GM12878 (cell line): ENCODE data around the gene SRMS. TPM values are rescaled to one million over a fixed set of nuclear protein-coding genes. Genes with fewer than 3 reads are reported as not detected.

Source experiments
- ATAC-seq: fragments of 200-7000 bp; cut with Tn5 transposase; 3 replicates; pipeline ENCODE4 v1.9.1; 2020; ENCODE audit warnings: mild to moderate bottlenecking, moderate library complexity
- BruUV-seq: library from RNA; stranded (reverse); fragments of 400-500 nt; replicated peaks from 2 replicates; lab custom pipeline; 2021; lab: Mats Ljungman, UMichigan
- CTCF ChIA-PET: fragments of 300-600 bp; sonication (Branson Sonifier 250); formaldehyde crosslinking; extraction: SDS; loops from one replicate; lab custom pipeline; 2021; ENCODE audit warnings: inconsistent platforms; lab: Yijun Ruan, JAX
- POLR2A ChIA-PET: fragments of 350-600 bp; formaldehyde crosslinking; extraction: SDS; loops from one replicate; lab custom pipeline; 2021; ENCODE audit warnings: inconsistent platforms; lab: Charles Lee
- RAD21 ChIA-PET: fragments of 300-600 bp; sonication (Branson Sonifier 250); formaldehyde crosslinking; loops from one replicate; lab custom pipeline; 2023; ENCODE audit warnings: antibody characterized with exemption; ENCODE audit not compliant: unreplicated experiment; lab: Charles Lee
- SMC1A ChIA-PET: fragments of 300-600 bp; sonication (Branson Sonifier 250); formaldehyde crosslinking; loops from one replicate; lab custom pipeline; 2023; ENCODE audit not compliant: unreplicated experiment, uncharacterized antibody; lab: Charles Lee
- DNase-seq: peaks from one replicate; pipeline ENCODE4 v3.0.0-alpha.2; 2011; ENCODE audit warnings: low read depth, low spot score
- FAIRE-seq: peaks from 3 replicates; lab custom pipeline; 2011; peaks lifted over from hg19 to GRCh38; lab: Jason Lieb, UNC
- H2AFZ ChIP-seq: 2 replicates; pipeline ENCODE4 v1.6.0; 2011; ENCODE audit warnings: low read depth, low read length, control low read depth; ENCODE audit not compliant: control insufficient read depth
- H3K27ac ChIP-seq: 2 replicates; pipeline ENCODE4 v1.5.1; 2011; ENCODE audit warnings: control low read depth; ENCODE audit not compliant: control insufficient read depth, insufficient read depth
- H3K27me3 ChIP-seq, 2 experiments: replicated peaks in 1 of 2; 2 replicates each; pipeline versions ENCODE4 v1.6.0 to v1.6.1; 2011; ENCODE audit warnings: low read length in 1 of 2; ENCODE audit not compliant: control insufficient read depth in 2 of 2, insufficient read depth in 2 of 2
- H3K36me3 ChIP-seq, 2 experiments: 2 replicates each; pipeline ENCODE4 v1.5.1; 2011; ENCODE audit warnings: low read length in 1 of 2; ENCODE audit not compliant: control insufficient read depth in 2 of 2, insufficient read depth in 2 of 2
- H3K4me1 ChIP-seq: 2 replicates; pipeline ENCODE4 v1.6.1; 2011; ENCODE audit warnings: mild to moderate bottlenecking, low read length, moderate library complexity, mixed read lengths; ENCODE audit not compliant: control insufficient read depth, insufficient read depth
- H3K4me2 ChIP-seq: 2 replicates; pipeline ENCODE4 v1.6.0; 2011; ENCODE audit warnings: control low read depth; ENCODE audit not compliant: control insufficient read depth, insufficient read depth
- H3K4me3 ChIP-seq: fragments of 200-600 bp; sonication (generic); 2 replicates; pipeline ENCODE4 v1.5.1; 2016
- H3K79me2 ChIP-seq: 2 replicates; pipeline ENCODE4 v1.6.0; 2011; ENCODE audit warnings: low read length; ENCODE audit not compliant: control insufficient read depth, insufficient read depth
- H3K9ac ChIP-seq: 2 replicates; pipeline ENCODE4 v1.8.0; 2011; ENCODE audit warnings: low read length, control low read depth, mixed read lengths; ENCODE audit not compliant: control insufficient read depth, insufficient read depth
- H3K9me3 ChIP-seq: replicated peaks from 3 replicates; pipeline ENCODE4 v1.5.1; 2011; ENCODE audit warnings: mild to moderate bottlenecking, low read length; ENCODE audit not compliant: control insufficient read depth, insufficient read depth
- H4K20me1 ChIP-seq: 2 replicates; pipeline ENCODE4 v1.6.0; 2011; ENCODE audit not compliant: control insufficient read depth, insufficient read depth
- BCLAF1 ChIP-seq: fragments of 450-650 bp; IDR thresholded peaks from 2 replicates; pipeline ENCODE4 v1.6.1; 2017; ENCODE audit warnings: antibody characterized with exemption, mild to moderate bottlenecking, moderate library complexity
- BMI1 ChIP-seq: fragments of 450-650 bp; IDR thresholded peaks from 2 replicates; pipeline ENCODE4 v1.6.1; 2016; ENCODE audit warnings: mild to moderate bottlenecking, moderate library complexity, borderline replicate concordance
- IKZF1 ChIP-seq: fragments of 450-650 bp; conservative IDR thresholded peaks from 2 replicates; pipeline ENCODE4 v1.6.1; 2017; ENCODE audit warnings: antibody characterized with exemption, mild to moderate bottlenecking
- IKZF2 ChIP-seq, 2 experiments: fragments of 450-650 bp; IDR thresholded peaks; 2 replicates each; pipeline ENCODE4 v1.6.1; 2017; ENCODE audit warnings: mild to moderate bottlenecking in 2 of 2, moderate library complexity in 2 of 2
- KLF5 ChIP-seq: fragments of 450-650 bp; IDR thresholded peaks from 2 replicates; pipeline ENCODE4 v1.6.1; 2014; ENCODE audit warnings: mild to moderate bottlenecking; ENCODE audit not compliant: partially characterized antibody
- LARP7 ChIP-seq: fragments of 450-650 bp; IDR thresholded peaks from 2 replicates; pipeline ENCODE4 v1.6.1; 2017; ENCODE audit warnings: mild to moderate bottlenecking
- NFXL1 ChIP-seq: fragments of 450-650 bp; IDR thresholded peaks from 2 replicates; pipeline ENCODE4 v1.6.1; 2017; ENCODE audit warnings: antibody characterized with exemption, mild to moderate bottlenecking, borderline replicate concordance
- POU2F2 ChIP-seq: IDR thresholded peaks from 3 replicates; pipeline ENCODE4 v1.6.1; 2011; ENCODE audit warnings: low read depth, mild to moderate bottlenecking, low read length, borderline replicate concordance
- RB1 ChIP-seq: fragments of 450-650 bp; formaldehyde crosslinking; IDR thresholded peaks from 2 replicates; pipeline ENCODE4 v1.6.1; 2017; ENCODE audit warnings: mild to moderate bottlenecking, borderline replicate concordance
- RCOR1 ChIP-seq: conservative IDR thresholded peaks from 2 replicates; pipeline ENCODE4 v1.6.1; 2012; ENCODE audit warnings: low read depth, low read length, improper control_type of control experiment
- TCF7 ChIP-seq: IDR thresholded peaks from 2 replicates; pipeline ENCODE4 v1.6.1; 2014; ENCODE audit warnings: antibody characterized with exemption, borderline replicate concordance
- YBX1 ChIP-seq: fragments of 450-650 bp; IDR thresholded peaks from 2 replicates; pipeline ENCODE4 v1.6.1; 2016; ENCODE audit warnings: antibody characterized with exemption
- ZBTB40 ChIP-seq: fragments of 450-650 bp; IDR thresholded peaks from 2 replicates; pipeline ENCODE4 v1.6.1; 2016; ENCODE audit warnings: mild to moderate bottlenecking, moderate library complexity, borderline replicate concordance
- WGBS: methylation state at CpG from one replicate; pipeline ENCODE4 v1.1.6; 2016; ENCODE audit warnings: low lambda C conversion rate; ENCODE audit not compliant: insufficient replicate concordance, insufficient coverage; ENCODE audit errors: missing lambda C conversion rate; 5-methylcytosine and 5-hydroxymethylcytosine counted together
- in situ Hi-C: fragments of 300-500 bp; cut with MboI; formaldehyde crosslinking; loops from 9 replicates; pipeline ENCODE4 v1.14.3; 2018; ENCODE audit warnings: mixed read lengths
- intact Hi-C: fragments of 100-400 bp; cut with micrococcal nuclease; formaldehyde crosslinking; loops from one replicate; pipeline ENCODE4 v1.14.2; 2022; ENCODE audit not compliant: unreplicated experiment
- polyA plus RNA-seq, 11 experiments: library from polyadenylated mRNA; depleted of rRNA in 4 of 11; unstranded in 6 of 11; stranded (reverse) in 5 of 11; fragments of >200 nt; fragmentation: Nextera tagmentation in 4 of 11; fragmentation: Illumina TruSeq in 1 of 11; extraction: Ambion mirVana in 4 of 11; extraction: Trizol in 1 of 11; gene quantifications; 1 replicate in 1 of 11; 2 replicates in 10 of 11; pipeline versions ENCODE4 v1.2.1 to v1.2.3, GENCODE V29; 2011 to 2016; ENCODE audit warnings: inconsistent platforms in 2 of 11, missing spikeins in 2 of 11, low read depth in 1 of 11
- total RNA-seq, 4 experiments: library from RNA; depleted of rRNA in 3 of 4; stranded (reverse); fragments of >200 nt in 3 of 4; fragmentation: Illumina TruSeq in 1 of 4; extraction: Trizol in 1 of 4; gene quantifications; 2 replicates each; pipeline versions ENCODE4 v1.2.1 to v1.2.3, GENCODE V29; 2013 to 2021
- TF ChIP-seq, protein P1 (sequence below): fragments of 450-650 bp; IDR thresholded peaks from 2 replicates; pipeline ENCODE4 v1.6.1; 2017; ENCODE audit warnings: mild to moderate bottlenecking

SRMS gene
- total and polyA plus RNA-seq, 10 of the 15 experiments (the other 5 are each of a cell fraction or from before 2014, with no cell fraction given): not detected

DNA sequence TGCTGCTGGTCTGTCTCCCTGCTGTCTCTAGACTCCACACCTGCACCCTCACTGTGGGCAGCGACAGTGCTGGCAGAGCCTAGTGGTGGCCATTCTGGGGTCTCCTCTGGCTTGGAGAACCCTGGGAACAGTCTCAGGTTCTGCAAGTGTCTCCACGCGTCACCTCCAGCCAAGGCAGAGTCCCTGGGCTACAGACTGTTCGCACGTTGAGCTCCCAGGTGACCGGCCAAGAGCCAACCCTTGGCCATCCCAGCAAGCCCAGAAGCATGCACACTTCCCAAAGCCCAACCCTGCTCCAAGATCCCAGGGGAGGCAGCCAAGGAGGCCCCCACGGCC lies 53.5 kb downstream of the SRMS start:
- H3K79me2 ChIP-seq: no peaks in the 10 kb centered on the region
- no peak overlapping the region for H3K4me3 ChIP-seq
- FAIRE-seq (no peak), ATAC-seq (no peak), DNase-seq (no peak)
- 46% methylated on average over 7 of the region's 7 CpGs for WGBS
- H3K4me2 ChIP-seq: no peak overlapping the region
- no peaks in the 10 kb centered on the region for H3K4me1 ChIP-seq
- H3K9me3 ChIP-seq: no peaks in the 10 kb centered on the region
- in situ Hi-C loops (no loop called here), intact Hi-C loops (no loop called here)
- no peak overlapping the region for H2AFZ ChIP-seq
- TF ChIP-seq NFXL1 (no peak), IKZF1 (no peak), RCOR1 (no peak), KLF5 (no peak), BMI1 (no peak), RB1 (no peak), YBX1 (no peak), BCLAF1 (no peak), ZBTB40 (no peak), LARP7 (no peak), TCF7 (no peak), IKZF2 (IDR thresholded peaks at IDR 0.05) (no peak), POU2F2 (no peak)
- TF ChIP-seq, protein P1, sequence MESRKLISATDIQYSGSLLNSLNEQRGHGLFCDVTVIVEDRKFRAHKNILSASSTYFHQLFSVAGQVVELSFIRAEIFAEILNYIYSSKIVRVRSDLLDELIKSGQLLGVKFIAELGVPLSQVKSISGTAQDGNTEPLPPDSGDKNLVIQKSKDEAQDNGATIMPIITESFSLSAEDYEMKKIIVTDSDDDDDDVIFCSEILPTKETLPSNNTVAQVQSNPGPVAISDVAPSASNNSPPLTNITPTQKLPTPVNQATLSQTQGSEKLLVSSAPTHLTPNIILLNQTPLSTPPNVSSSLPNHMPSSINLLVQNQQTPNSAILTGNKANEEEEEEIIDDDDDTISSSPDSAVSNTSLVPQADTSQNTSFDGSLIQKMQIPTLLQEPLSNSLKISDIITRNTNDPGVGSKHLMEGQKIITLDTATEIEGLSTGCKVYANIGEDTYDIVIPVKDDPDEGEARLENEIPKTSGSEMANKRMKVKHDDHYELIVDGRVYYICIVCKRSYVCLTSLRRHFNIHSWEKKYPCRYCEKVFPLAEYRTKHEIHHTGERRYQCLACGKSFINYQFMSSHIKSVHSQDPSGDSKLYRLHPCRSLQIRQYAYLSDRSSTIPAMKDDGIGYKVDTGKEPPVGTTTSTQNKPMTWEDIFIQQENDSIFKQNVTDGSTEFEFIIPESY: no peak
- SMC1A ChIA-PET: no interaction called here
- peaks cover 0 to 4% of the 10 kb centered on the region in 2 experiments; a peak in 1 of 4 replicates for H3K27me3 ChIP-seq
- H3K36me3 ChIP-seq: no peaks in the 10 kb centered on the region
- no peak overlapping the region for H3K27ac ChIP-seq
- CTCF ChIA-PET: interaction anchor here (1.1 kb wide), 1 partner anchor 43 kb away, joined by 3 read pairs; the partner anchor contains the start of gene PTK6
- POLR2A ChIA-PET: no interaction called here
- H3K9ac ChIP-seq: no peak overlapping the region
- RAD21 ChIA-PET: no interaction called here
- no TSS peak for BruUV-seq
- no peaks in the 10 kb centered on the region for H4K20me1 ChIP-seq
